ENCODE results near the gene COL27A1.

DNA sequence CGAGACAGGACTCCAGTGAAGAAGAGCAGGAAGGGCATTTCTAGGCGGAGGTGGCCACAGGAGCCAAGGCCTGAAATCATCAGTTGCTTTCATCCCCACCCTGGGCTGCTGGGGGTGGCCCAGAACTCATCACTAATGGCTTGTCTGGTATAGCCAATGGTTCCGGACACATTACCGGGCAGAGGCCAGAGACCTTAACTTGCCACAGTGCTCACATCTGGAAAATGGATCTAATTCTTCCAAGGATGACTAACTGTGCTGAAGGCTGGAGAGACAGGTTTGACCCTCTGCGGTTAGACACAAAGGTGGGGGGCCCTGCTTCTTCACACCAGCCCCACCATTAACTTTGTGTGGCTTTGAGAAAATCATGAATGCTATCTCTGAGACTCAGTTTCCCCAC is 6.2 kb upstream of the COL27A1 start:
- TF ChIP-seq, protein P1, sequence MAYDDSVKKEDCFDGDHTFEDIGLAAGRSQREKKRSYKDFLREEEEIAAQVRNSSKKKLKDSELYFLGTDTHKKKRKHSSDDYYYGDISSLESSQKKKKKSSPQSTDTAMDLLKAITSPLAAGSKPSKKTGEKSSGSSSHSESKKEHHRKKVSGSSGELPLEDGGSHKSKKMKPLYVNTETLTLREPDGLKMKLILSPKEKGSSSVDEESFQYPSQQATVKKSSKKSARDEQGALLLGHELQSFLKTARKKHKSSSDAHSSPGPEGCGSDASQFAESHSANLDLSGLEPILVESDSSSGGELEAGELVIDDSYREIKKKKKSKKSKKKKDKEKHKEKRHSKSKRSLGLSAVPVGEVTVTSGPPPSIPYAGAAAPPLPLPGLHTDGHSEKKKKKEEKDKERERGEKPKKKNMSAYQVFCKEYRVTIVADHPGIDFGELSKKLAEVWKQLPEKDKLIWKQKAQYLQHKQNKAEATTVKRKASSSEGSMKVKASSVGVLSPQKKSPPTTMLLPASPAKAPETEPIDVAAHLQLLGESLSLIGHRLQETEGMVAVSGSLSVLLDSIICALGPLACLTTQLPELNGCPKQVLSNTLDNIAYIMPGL (CRISPR knock-in tag; IDR thresholded peaks at IDR 0.05; ENCODE audit: borderline replicate concordance) = no peak
- TF ChIP-seq RAD21 (conservative IDR thresholded peaks at IDR 0.05 in 1 of 2, IDR thresholded peaks at IDR 0.05 in 1 of 2) (no peak), CEBPB (IDR thresholded peaks at IDR 0.05) (no peak), NR3C1 (IDR thresholded peaks at IDR 0.05) (no peak), JUN (IDR thresholded peaks at IDR 0.05) (no peak), POLR2A (IDR thresholded peaks at IDR 0.05; ENCODE audit: low read length) (no peak)
- TF ChIP-seq, protein P2, sequence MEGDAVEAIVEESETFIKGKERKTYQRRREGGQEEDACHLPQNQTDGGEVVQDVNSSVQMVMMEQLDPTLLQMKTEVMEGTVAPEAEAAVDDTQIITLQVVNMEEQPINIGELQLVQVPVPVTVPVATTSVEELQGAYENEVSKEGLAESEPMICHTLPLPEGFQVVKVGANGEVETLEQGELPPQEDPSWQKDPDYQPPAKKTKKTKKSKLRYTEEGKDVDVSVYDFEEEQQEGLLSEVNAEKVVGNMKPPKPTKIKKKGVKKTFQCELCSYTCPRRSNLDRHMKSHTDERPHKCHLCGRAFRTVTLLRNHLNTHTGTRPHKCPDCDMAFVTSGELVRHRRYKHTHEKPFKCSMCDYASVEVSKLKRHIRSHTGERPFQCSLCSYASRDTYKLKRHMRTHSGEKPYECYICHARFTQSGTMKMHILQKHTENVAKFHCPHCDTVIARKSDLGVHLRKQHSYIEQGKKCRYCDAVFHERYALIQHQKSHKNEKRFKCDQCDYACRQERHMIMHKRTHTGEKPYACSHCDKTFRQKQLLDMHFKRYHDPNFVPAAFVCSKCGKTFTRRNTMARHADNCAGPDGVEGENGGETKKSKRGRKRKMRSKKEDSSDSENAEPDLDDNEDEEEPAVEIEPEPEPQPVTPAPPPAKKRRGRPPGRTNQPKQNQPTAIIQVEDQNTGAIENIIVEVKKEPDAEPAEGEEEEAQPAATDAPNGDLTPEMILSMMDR (IDR thresholded peaks at IDR 0.05) = no peak
- TF ChIP-seq, protein P3, sequence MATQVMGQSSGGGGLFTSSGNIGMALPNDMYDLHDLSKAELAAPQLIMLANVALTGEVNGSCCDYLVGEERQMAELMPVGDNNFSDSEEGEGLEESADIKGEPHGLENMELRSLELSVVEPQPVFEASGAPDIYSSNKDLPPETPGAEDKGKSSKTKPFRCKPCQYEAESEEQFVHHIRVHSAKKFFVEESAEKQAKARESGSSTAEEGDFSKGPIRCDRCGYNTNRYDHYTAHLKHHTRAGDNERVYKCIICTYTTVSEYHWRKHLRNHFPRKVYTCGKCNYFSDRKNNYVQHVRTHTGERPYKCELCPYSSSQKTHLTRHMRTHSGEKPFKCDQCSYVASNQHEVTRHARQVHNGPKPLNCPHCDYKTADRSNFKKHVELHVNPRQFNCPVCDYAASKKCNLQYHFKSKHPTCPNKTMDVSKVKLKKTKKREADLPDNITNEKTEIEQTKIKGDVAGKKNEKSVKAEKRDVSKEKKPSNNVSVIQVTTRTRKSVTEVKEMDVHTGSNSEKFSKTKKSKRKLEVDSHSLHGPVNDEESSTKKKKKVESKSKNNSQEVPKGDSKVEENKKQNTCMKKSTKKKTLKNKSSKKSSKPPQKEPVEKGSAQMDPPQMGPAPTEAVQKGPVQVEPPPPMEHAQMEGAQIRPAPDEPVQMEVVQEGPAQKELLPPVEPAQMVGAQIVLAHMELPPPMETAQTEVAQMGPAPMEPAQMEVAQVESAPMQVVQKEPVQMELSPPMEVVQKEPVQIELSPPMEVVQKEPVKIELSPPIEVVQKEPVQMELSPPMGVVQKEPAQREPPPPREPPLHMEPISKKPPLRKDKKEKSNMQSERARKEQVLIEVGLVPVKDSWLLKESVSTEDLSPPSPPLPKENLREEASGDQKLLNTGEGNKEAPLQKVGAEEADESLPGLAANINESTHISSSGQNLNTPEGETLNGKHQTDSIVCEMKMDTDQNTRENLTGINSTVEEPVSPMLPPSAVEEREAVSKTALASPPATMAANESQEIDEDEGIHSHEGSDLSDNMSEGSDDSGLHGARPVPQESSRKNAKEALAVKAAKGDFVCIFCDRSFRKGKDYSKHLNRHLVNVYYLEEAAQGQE (IDR thresholded peaks at IDR 0.05) = no peak

Measured in A549 (cell line).